GM21381 (cell line): Measurements from ENCODE around the gene CEP85L.
"Not testable (repeated sequence)": the region's sequence is repeated elsewhere in the genome, so short reads cannot be mapped to it uniquely, and the experiment has no call there.

ENCODE experiments used
- ATAC-seq: cut with Tn5 transposase; IDR thresholded peaks from one replicate; pipeline ENCODE4 v1.9.1; 2021; ENCODE audit warnings: mild to moderate bottlenecking, moderate library complexity; ENCODE audit not compliant: unreplicated experiment

CEP85L gene

DNA sequence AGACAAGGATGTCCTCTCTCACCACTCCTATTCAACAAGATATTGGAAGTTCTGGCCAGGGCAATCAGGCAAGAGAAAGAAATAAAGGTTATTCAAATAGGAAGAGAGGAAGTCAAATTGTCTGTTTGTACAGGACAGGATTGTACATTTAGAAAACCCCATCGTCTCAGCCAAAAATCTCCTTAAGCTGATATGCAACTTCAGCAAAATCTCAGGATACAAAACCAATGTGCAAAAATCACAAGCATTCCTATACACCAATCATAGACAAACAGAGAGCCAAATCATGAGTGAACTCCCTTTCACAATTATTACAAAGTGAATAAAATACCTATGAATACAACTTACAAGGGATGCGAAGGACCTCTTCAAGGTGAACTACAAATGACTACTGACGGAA lies 217.2 kb downstream of the CEP85L start:
- not testable (repeated sequence) for ATAC-seq

DNA sequence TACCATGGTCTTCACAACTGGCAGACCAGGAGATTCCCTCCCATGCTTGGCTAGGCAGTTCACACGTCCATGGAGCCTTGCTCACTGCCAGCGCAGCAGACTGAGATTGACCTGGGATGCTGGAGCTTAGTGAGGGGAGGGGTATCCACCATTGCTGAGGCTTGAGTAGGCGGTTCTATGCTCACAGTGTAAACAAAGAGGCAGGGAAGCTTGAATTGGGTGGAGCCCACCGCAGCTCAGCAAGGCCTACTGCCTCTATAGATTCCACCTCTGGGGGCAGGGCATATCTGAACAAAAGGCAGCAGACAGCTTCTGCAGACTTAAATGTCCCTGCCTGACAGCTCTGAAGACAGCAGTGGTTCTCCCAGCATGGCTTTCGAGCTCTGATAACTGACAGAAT lies 230.1 kb downstream of the CEP85L start:
- not testable (repeated sequence) for ATAC-seq

DNA sequence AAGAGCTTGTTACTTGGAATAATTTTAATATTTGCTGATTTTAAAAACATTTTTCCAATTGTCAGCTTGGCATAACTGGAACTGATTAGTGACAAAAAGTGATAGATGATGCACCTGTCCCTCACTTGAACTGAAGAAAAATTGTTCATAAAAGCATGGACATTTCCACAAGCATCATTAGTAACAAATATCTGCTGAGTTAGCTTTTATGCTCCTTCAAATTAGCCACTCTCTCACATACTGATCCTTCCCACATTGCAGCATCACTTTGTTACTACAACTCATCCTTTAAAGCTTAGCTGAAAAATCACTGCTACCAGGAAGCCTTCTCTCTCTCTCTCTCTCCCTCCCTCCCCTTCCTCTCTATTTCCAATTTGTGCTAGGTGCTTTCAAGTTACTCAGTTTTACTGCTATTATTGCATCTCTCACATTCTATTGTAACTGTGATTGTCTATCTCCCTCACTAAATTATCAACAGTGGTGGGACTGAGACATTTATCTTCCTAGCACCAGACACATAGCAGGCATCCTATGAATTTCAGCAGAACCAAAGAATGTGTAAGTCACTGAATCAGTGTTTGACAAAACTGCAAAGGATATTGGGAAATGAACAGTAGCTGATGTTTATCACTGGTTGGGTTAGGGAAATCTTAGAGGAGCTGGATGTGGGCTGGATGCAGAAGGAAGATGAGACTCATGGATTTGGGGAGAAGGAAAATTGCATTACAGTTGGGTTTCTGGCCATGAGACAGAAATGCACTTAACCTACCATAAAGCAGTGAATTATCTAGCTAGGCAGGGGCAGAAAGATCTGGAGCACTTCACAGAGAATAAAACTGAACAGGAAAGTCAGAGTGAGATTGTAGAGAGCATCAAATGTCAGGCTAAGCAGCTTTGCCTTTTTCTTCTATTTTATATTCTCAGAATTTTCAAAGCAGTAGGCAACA lies 231.7 kb downstream of the CEP85L start:
- ATAC-seq = no peak
